Neural cell (in vitro differentiated cells): ENCODE results near the gene DLEU7. TPM values are rescaled to one million over a fixed set of nuclear protein-coding genes. Genes with fewer than 3 reads are reported as not detected.

Source experiments
- H2AFZ ChIP-seq: fragments of 200-600, 300-800 bp; sonication (generic), shearing (Covaris generic); 2 replicates; pipeline ENCODE4 v1.6.0; 2014; ENCODE audit warnings: low read depth, mild to moderate bottlenecking, antibody characterized with exemption, low read length, moderate library complexity
- H3F3A ChIP-seq: fragments of 200-600 bp; shearing (Covaris generic); 2 replicates; pipeline ENCODE4 v1.6.1; 2016; ENCODE audit warnings: mild to moderate bottlenecking, moderate library complexity, mixed read lengths, antibody characterized with exemption, low read length; ENCODE audit not compliant: insufficient read depth, poor library complexity, severe bottlenecking
- H3K27ac ChIP-seq: fragments of 200-600, 300-800 bp; sonication (generic), shearing (Covaris generic); 2 replicates; pipeline ENCODE4 v1.5.1; 2014; ENCODE audit warnings: mild to moderate bottlenecking, low read length, moderate library complexity
- H3K27me3 ChIP-seq: fragments of 300-800, 200-600 bp; sonication (generic), shearing (Covaris generic); 2 replicates; pipeline ENCODE4 v1.6.0; 2014; ENCODE audit warnings: mild to moderate bottlenecking, low read depth, low read length, moderate library complexity; ENCODE audit not compliant: insufficient read depth
- H3K36me3 ChIP-seq: fragments of 300-800, 200-600 bp; sonication (generic), shearing (Covaris generic); 2 replicates; pipeline ENCODE4 v1.5.1; 2014; ENCODE audit warnings: mild to moderate bottlenecking, antibody characterized with exemption, low read length, moderate library complexity; ENCODE audit not compliant: insufficient read depth
- H3K4me2 ChIP-seq: fragments of 300-800, 200-600 bp; sonication (generic), shearing (Covaris generic); 2 replicates; pipeline ENCODE4 v1.6.0; 2014; ENCODE audit warnings: mild to moderate bottlenecking, low read length
- H3K4me3 ChIP-seq: fragments of 300-800, 200-600 bp; sonication (generic), shearing (Covaris generic); 2 replicates; pipeline ENCODE4 v1.5.1; 2014; ENCODE audit warnings: mild to moderate bottlenecking, low read length, moderate library complexity
- H3K79me2 ChIP-seq: fragments of 200-600 bp; shearing (Covaris generic); replicated peaks from 2 replicates; pipeline ENCODE4 v1.6.0; 2014; ENCODE audit warnings: mild to moderate bottlenecking, low read length, moderate library complexity; ENCODE audit not compliant: insufficient read depth
- H3K9ac ChIP-seq: fragments of 300-800, 200-600 bp; sonication (generic), shearing (Covaris generic); 2 replicates; pipeline ENCODE4 v1.6.1; 2016; ENCODE audit warnings: mild to moderate bottlenecking, low read length, mixed read lengths
- H3K9me2 ChIP-seq: fragments of 200-600 bp; shearing (Covaris generic); 2 replicates; pipeline ENCODE4 v1.6.1; 2016; ENCODE audit warnings: mild to moderate bottlenecking, low read length, mixed read lengths; ENCODE audit not compliant: insufficient read depth
- H3K9me3 ChIP-seq: fragments of 200-600, 300-800 bp; sonication (generic), shearing (Covaris generic); 2 replicates; pipeline ENCODE4 v1.6.1; 2016; ENCODE audit warnings: mild to moderate bottlenecking, mixed run types, low read length, moderate library complexity, mixed read lengths
- H4K20me1 ChIP-seq: fragments of 200-600 bp; shearing (Covaris generic); 2 replicates; pipeline ENCODE4 v1.6.1; 2016; ENCODE audit warnings: mild to moderate bottlenecking, mixed run types; ENCODE audit not compliant: insufficient read depth
- CTCF ChIP-seq: fragments of 450-650 bp; IDR thresholded peaks from 2 replicates; pipeline ENCODE4 v1.5.1; 2014; ENCODE audit warnings: antibody characterized with exemption, mild to moderate bottlenecking, moderate library complexity; ENCODE audit not compliant: poor library complexity, severe bottlenecking
- EP300 ChIP-seq: fragments of 450-650 bp; conservative IDR thresholded peaks from 2 replicates; pipeline ENCODE4 v1.6.1; 2014; ENCODE audit warnings: antibody characterized with exemption, mild to moderate bottlenecking, moderate library complexity; ENCODE audit not compliant: poor library complexity, severe bottlenecking
- EZH2 ChIP-seq: fragments of 200-600, 300-800 bp; shearing (Covaris generic), sonication (generic); IDR thresholded peaks from 2 replicates; pipeline ENCODE4 v1.6.1; 2014; ENCODE audit warnings: antibody characterized with exemption, low read length, borderline replicate concordance, mild to moderate bottlenecking; ENCODE audit not compliant: insufficient read depth, poor library complexity, severe bottlenecking
- MXI1 ChIP-seq: fragments of 450-650 bp; conservative IDR thresholded peaks from 2 replicates; pipeline ENCODE4 v1.6.1; 2014; ENCODE audit warnings: antibody characterized with exemption, mild to moderate bottlenecking; ENCODE audit not compliant: poor library complexity, severe bottlenecking
- POLR2AphosphoS5 ChIP-seq: IDR thresholded peaks from 2 replicates; pipeline ENCODE4 v1.6.1; 2012
- RAD21 ChIP-seq: fragments of 450-650 bp; conservative IDR thresholded peaks from 2 replicates; pipeline ENCODE4 v1.6.1; 2014; ENCODE audit warnings: antibody characterized with exemption, mild to moderate bottlenecking, moderate library complexity
- REST ChIP-seq: IDR thresholded peaks from 2 replicates; pipeline ENCODE4 v1.6.1; 2012; ENCODE audit warnings: borderline replicate concordance
- SMC3 ChIP-seq: fragments of 450-650 bp; conservative IDR thresholded peaks from 2 replicates; pipeline ENCODE4 v1.6.1; 2014; ENCODE audit warnings: antibody characterized with exemption, mild to moderate bottlenecking, moderate library complexity; ENCODE audit not compliant: poor library complexity
- TAF1 ChIP-seq: IDR thresholded peaks from 2 replicates; pipeline ENCODE4 v1.6.1; 2012; ENCODE audit warnings: low read depth
- polyA plus RNA-seq: library from polyadenylated mRNA; depleted of rRNA; stranded (reverse); fragments of >200 nt; gene quantifications from 2 replicates; pipeline ENCODE4 v1.2.3, GENCODE V29; 2014

DLEU7 gene
- polyA plus RNA-seq, 1 donor from 2014 or later, result 0.26 TPM

- TF ChIP-seq CTCF (no peak), EP300 (no peak), EZH2 (no peak), POLR2AphosphoS5 (no peak)
- no peaks in the 10 kb centered on the region for H3F3A ChIP-seq
- no peak overlapping the region for H3K9ac ChIP-seq
- H3K9me2 ChIP-seq, result no peaks in the 10 kb centered on the region
- H3K9me3 ChIP-seq, result no peaks in the 10 kb centered on the region
- no peaks in the 10 kb centered on the region for H4K20me1 ChIP-seq
- H3K79me2 ChIP-seq, result no peaks in the 10 kb centered on the region
- H3K4me2 ChIP-seq, result no peak overlapping the region
- H3K4me3 ChIP-seq, result no peak overlapping the region
- H3K27ac ChIP-seq, result no peak overlapping the region
- H2AFZ ChIP-seq, result peak overlapping the region; percentile 5
- no peaks in the 10 kb centered on the region for H3K27me3 ChIP-seq
- no peaks in the 10 kb centered on the region for H3K36me3 ChIP-seq
These were observed 23.5 kb upstream of the DLEU7 start for GRCh38 chr13:50866817-50867636.

- no peaks in the 10 kb centered on the region for H3F3A ChIP-seq
- no peaks in the 10 kb centered on the region for H3K9me3 ChIP-seq
- H3K27ac ChIP-seq, result no peak overlapping the region
- TF ChIP-seq TAF1 (no peak), RAD21 (no peak), REST (no peak), SMC3 (no peak), MXI1 (no peak), POLR2AphosphoS5 (no peak), EP300 (no peak), CTCF (no peak), EZH2 (no peak)
- no peaks in the 10 kb centered on the region for H3K27me3 ChIP-seq
- H3K36me3 ChIP-seq, result no peaks in the 10 kb centered on the region
- H2AFZ ChIP-seq, result no peak overlapping the region
- no peaks in the 10 kb centered on the region for H3K79me2 ChIP-seq
- no peaks in the 10 kb centered on the region for H4K20me1 ChIP-seq
- no peak overlapping the region for H3K4me2 ChIP-seq
- no peak overlapping the region for H3K9ac ChIP-seq
- H3K4me3 ChIP-seq, result no peak overlapping the region
- H3K9me2 ChIP-seq, result no peaks in the 10 kb centered on the region
These were observed 21.0 kb upstream of the DLEU7 start for GRCh38 chr13:50864492-50864891.
